ENCODE measurements around the gene S100A7A. TPM values are rescaled to one million over a fixed set of nuclear protein-coding genes. Genes with fewer than 3 reads are reported as not detected.
A peak's percentile ranks its signal among the peaks of the same experiment; 100 is the strongest.

S100A7A gene
- total RNA-seq, 2 experiments from 2014 or later, result not detected

- Histone ChIP-seq H3K27ac (ENCODE audit: low read depth in 1 of 2, low read length in 2 of 2) (no peak overlapping the region), H3K36me3 (ENCODE audit: insufficient read depth, low read length) (no peaks in the 10 kb centered on the region), H3K27me3 (ENCODE audit: control insufficient read depth in 1 of 2, insufficient read depth in 2 of 2, low read length in 2 of 2) (peaks cover 8 to 19% of the 10 kb centered on the region in 2 experiments), H3K9me3 (ENCODE audit: control insufficient read depth in 1 of 2, insufficient read depth in 1 of 2, low read length in 2 of 2) (no peaks in the 10 kb centered on the region), H3K4me1 (ENCODE audit: insufficient read depth, low read length) (no peaks in the 10 kb centered on the region), H3K4me3 (ENCODE audit: low read length) (no peak overlapping the region)
- POLR2A ChIA-PET, result no interaction called here
- no peak for ATAC-seq (ENCODE audit: poor library complexity)
- Mint-ChIP-seq H3K4me3 (no peak overlapping the region), H3K4me1 (ENCODE audit: low read depth) (no peaks in the 10 kb centered on the region), H3K36me3 (ENCODE audit: low read depth) (no peaks in the 10 kb centered on the region), H3K9me3 (no peaks in the 10 kb centered on the region), H3K27ac (no peak overlapping the region), H3K27me3 (peaks cover 38% of the 10 kb centered on the region)
- TF ChIP-seq CTCF (IDR thresholded peaks at IDR 0.05), result no peak
- intact Hi-C loops (cut with DNase I, micrococcal nuclease), result no loop called here
- peak in 1 of 14 experiments; percentile 14 for DNase-seq
- CTCF ChIA-PET, result no interaction called here
These were observed 21.1 kb upstream of the S100A7A start for GRCh38 chr1:153395136-153395685.

- Mint-ChIP-seq H3K4me3 (no peak overlapping the region), H3K36me3 (ENCODE audit: low read depth) (no peaks in the 10 kb centered on the region), H3K4me1 (ENCODE audit: low read depth) (no peaks in the 10 kb centered on the region), H3K27ac (no peak overlapping the region), H3K9me3 (no peaks in the 10 kb centered on the region), H3K27me3 (peaks cover 38% of the 10 kb centered on the region)
- H3K4me1 ChIP-seq (ENCODE audit: insufficient read depth, low read length), result no peaks in the 10 kb centered on the region
- ATAC-seq (ENCODE audit: poor library complexity) (no peak), DNase-seq (no peak)
- no peaks in the 10 kb centered on the region for H3K9me3 ChIP-seq (ENCODE audit: control insufficient read depth in 1 of 2, insufficient read depth in 1 of 2, low read length in 2 of 2)
- no peaks in the 10 kb centered on the region for H3K36me3 ChIP-seq (ENCODE audit: insufficient read depth, low read length)
- H3K27ac ChIP-seq (ENCODE audit: low read depth in 1 of 2, low read length in 2 of 2), result no peak overlapping the region
- intact Hi-C loops (cut with DNase I, micrococcal nuclease), result no loop called here
- H3K27me3 ChIP-seq (ENCODE audit: control insufficient read depth in 1 of 2, insufficient read depth in 2 of 2, low read length in 2 of 2), result peaks cover 4 to 19% of the 10 kb centered on the region in 2 experiments
- CTCF ChIA-PET, result no interaction called here
- no peak for TF ChIP-seq CTCF (IDR thresholded peaks at IDR 0.05)
- POLR2A ChIA-PET, result no interaction called here
- no peak overlapping the region for H3K4me3 ChIP-seq (ENCODE audit: low read length)
These were observed 20.5 kb upstream of the S100A7A start for GRCh38 chr1:153395776-153396175.

- peaks cover 4 to 12% of the 10 kb centered on the region in 2 experiments for H3K27me3 ChIP-seq (ENCODE audit: control insufficient read depth in 1 of 2, insufficient read depth in 2 of 2, low read length in 2 of 2)
- DNase-seq, result no peak
- H3K36me3 ChIP-seq (ENCODE audit: insufficient read depth, low read length), result no peaks in the 10 kb centered on the region
- no peak overlapping the region for H3K27ac ChIP-seq (ENCODE audit: low read depth in 1 of 2, low read length in 2 of 2)
- H3K27ac Mint-ChIP-seq, result no peak overlapping the region
- no peak overlapping the region for H3K4me3 Mint-ChIP-seq
- POLR2A ChIA-PET, result no interaction called here
- no peaks in the 10 kb centered on the region for H3K4me1 ChIP-seq (ENCODE audit: insufficient read depth, low read length)
- TF ChIP-seq CTCF (IDR thresholded peaks at IDR 0.05), result no peak
- intact Hi-C loops (cut with DNase I, micrococcal nuclease), result no loop called here
- H3K36me3 Mint-ChIP-seq (ENCODE audit: low read depth), result no peaks in the 10 kb centered on the region
- H3K27me3 Mint-ChIP-seq, result peaks cover 38% of the 10 kb centered on the region
- no peaks in the 10 kb centered on the region for H3K9me3 Mint-ChIP-seq
- H3K4me1 Mint-ChIP-seq (ENCODE audit: low read depth), result no peaks in the 10 kb centered on the region
- no peak for ATAC-seq (ENCODE audit: poor library complexity)
- CTCF ChIA-PET, result no interaction called here
- no peaks in the 10 kb centered on the region for H3K9me3 ChIP-seq (ENCODE audit: control insufficient read depth in 1 of 2, insufficient read depth in 1 of 2, low read length in 2 of 2)
- no peak overlapping the region for H3K4me3 ChIP-seq (ENCODE audit: low read length)
These were observed 19.9 kb upstream of the S100A7A start for GRCh38 chr1:153396461-153396860.

Data from CD4-positive, alpha-beta T cell (primary cell).